ENCODE data around the gene REX1BD. TPM values are rescaled to one million over a fixed set of nuclear protein-coding genes. Genes with fewer than 3 reads are reported as not detected.

The REX1BD gene
- total RNA-seq, 4 donors from 2014 or later: 77.0 to 86.7 (median 82.6) TPM

DNA sequence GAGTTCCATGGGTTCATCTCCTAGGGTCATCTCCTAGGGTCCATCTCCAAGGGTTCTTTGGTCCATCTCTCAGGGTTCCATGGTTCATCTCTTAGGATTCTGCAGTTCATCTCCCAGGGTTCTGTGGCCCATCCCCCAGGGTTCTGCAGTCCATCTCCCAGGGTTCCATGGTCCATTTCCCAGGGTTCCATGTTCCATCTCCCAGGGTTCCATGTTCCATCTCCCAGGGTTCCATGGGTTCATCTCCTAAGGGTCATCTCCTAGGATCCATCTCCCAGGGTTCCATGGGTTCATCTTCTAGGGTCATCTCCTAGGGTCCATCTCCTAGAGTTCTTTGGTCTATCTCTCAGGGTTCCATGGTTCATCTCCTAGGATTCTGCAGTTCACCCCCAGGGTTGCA lies 29.0 kb downstream of the REX1BD start:
- Histone ChIP-seq H3K27me3 (peaks cover 54% of the 10 kb centered on the region), H3K27ac (no peak overlapping the region), H3K4me1 (peaks cover 8% of the 10 kb centered on the region), H3K9me3 (no peaks in the 10 kb centered on the region), H3K36me3 (no peaks in the 10 kb centered on the region), H3K4me3 (no peak overlapping the region)
- TF ChIP-seq POLR2AphosphoS5 (IDR thresholded peaks at IDR 0.05): no peak
- no peak for TF ChIP-seq POLR2A (IDR thresholded peaks at IDR 0.05)
- TF ChIP-seq EP300 (IDR thresholded peaks at IDR 0.05): no peak
- DNase-seq (ENCODE audit: low spot score in 2 of 2): no peak

DNA sequence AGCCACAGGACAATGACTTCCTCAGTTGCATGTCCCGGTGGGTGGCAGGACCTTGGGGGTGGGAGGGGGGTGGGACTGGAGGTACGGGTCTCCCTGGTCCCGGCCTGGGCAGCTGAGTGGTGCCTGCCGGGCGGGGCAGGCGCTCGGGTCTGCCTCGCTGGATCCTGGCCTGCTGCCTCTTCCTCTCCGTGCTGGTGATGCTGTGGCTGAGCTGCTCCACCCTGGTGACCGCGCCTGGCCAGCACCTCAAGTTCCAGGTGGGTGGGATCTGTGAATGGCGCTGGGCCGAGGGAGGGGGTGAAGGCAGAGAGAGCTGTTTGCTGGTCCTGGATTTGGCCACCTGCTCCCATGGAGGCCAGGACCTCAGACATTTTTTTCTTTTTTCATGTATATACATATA lies 29.6 kb downstream of the REX1BD start:
- 92% methylated on average over 5 of the region's 13 CpGs for WGBS
- no peaks in the 10 kb centered on the region for H3K36me3 ChIP-seq
- H3K9me3 ChIP-seq: no peaks in the 10 kb centered on the region
- H3K27me3 ChIP-seq: peaks cover 47% of the 10 kb centered on the region
- no peak overlapping the region for H3K27ac ChIP-seq
- H3K4me1 ChIP-seq: peaks cover 1% of the 10 kb centered on the region
- DNase-seq (ENCODE audit: low spot score in 2 of 2): no peak
- no peak overlapping the region for H3K4me3 ChIP-seq
- TF ChIP-seq POLR2A (IDR thresholded peaks at IDR 0.05): no peak
- TF ChIP-seq EP300 (IDR thresholded peaks at IDR 0.05): no peak
- TF ChIP-seq, protein P1, sequence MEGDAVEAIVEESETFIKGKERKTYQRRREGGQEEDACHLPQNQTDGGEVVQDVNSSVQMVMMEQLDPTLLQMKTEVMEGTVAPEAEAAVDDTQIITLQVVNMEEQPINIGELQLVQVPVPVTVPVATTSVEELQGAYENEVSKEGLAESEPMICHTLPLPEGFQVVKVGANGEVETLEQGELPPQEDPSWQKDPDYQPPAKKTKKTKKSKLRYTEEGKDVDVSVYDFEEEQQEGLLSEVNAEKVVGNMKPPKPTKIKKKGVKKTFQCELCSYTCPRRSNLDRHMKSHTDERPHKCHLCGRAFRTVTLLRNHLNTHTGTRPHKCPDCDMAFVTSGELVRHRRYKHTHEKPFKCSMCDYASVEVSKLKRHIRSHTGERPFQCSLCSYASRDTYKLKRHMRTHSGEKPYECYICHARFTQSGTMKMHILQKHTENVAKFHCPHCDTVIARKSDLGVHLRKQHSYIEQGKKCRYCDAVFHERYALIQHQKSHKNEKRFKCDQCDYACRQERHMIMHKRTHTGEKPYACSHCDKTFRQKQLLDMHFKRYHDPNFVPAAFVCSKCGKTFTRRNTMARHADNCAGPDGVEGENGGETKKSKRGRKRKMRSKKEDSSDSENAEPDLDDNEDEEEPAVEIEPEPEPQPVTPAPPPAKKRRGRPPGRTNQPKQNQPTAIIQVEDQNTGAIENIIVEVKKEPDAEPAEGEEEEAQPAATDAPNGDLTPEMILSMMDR (IDR thresholded peaks at IDR 0.05): no peak
- no peak for TF ChIP-seq POLR2AphosphoS5 (IDR thresholded peaks at IDR 0.05)

DNA sequence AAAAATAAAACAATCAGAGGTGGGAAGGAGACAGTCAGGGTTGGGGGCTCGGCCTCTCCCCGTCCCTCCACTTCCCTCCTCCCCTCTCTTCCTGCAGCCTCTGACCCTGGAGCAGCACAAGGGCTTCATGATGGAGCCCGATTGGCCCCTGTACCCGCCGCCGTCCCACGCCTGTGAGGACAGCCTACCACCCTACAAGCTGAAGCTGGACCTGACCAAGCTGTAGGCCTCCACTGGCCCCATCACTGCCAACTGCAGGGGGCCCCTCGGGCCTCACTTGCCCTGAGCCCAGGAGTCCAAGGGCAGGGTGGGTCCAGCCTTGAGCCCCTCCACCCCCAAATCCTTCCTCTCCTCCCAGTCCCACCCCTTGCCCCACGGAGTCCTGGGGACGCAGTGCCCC lies 31.7 kb downstream of the REX1BD start:
- 84% methylated on average over 10 of the region's 10 CpGs for WGBS
- no peak for DNase-seq (ENCODE audit: low spot score in 2 of 2)
- H3K4me1 ChIP-seq: no peaks in the 10 kb centered on the region
- H3K36me3 ChIP-seq: no peaks in the 10 kb centered on the region
- H3K27me3 ChIP-seq: peaks cover 26% of the 10 kb centered on the region
- H3K4me3 ChIP-seq: no peak overlapping the region
- H3K27ac ChIP-seq: no peak overlapping the region
- H3K9me3 ChIP-seq: no peaks in the 10 kb centered on the region
- TF ChIP-seq POLR2AphosphoS5 (IDR thresholded peaks at IDR 0.05) (no peak), EP300 (IDR thresholded peaks at IDR 0.05) (no peak), POLR2A (IDR thresholded peaks at IDR 0.05) (no peak)
- TF ChIP-seq, protein P1 (IDR thresholded peaks at IDR 0.05): no peak

DNA sequence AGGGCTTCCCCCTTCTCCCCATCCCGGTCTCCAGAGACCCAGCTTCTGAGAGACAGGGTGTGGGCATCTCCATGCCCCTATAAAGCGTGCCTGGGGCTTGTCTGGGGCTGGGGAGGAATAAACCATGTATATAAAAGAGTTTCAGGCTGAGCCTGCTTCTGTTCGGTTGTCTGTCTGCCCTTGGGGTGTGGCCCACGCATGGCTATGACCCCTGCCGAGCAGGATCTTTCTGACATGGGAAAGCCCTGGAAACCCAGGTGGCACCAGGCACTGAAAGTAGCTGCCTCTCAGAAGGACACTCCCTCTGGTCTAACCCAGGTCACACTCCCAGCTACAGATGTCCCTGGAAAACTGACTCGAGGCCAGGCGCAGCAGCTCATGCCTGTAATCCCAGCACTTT lies 32.3 kb downstream of the REX1BD start:
- H3K4me1 ChIP-seq: no peaks in the 10 kb centered on the region
- H3K27ac ChIP-seq: no peak overlapping the region
- peaks cover 20% of the 10 kb centered on the region for H3K27me3 ChIP-seq
- H3K36me3 ChIP-seq: no peaks in the 10 kb centered on the region
- WGBS: 68% methylated on average over 7 of the region's 7 CpGs
- no peak for DNase-seq (ENCODE audit: low spot score in 2 of 2)
- H3K4me3 ChIP-seq: no peak overlapping the region
- H3K9me3 ChIP-seq: no peaks in the 10 kb centered on the region
- TF ChIP-seq POLR2A (IDR thresholded peaks at IDR 0.05): no peak
- TF ChIP-seq EP300 (IDR thresholded peaks at IDR 0.05): no peak
- TF ChIP-seq, protein P1 (IDR thresholded peaks at IDR 0.05): no peak
- TF ChIP-seq POLR2AphosphoS5 (IDR thresholded peaks at IDR 0.05): no peak

DNA sequence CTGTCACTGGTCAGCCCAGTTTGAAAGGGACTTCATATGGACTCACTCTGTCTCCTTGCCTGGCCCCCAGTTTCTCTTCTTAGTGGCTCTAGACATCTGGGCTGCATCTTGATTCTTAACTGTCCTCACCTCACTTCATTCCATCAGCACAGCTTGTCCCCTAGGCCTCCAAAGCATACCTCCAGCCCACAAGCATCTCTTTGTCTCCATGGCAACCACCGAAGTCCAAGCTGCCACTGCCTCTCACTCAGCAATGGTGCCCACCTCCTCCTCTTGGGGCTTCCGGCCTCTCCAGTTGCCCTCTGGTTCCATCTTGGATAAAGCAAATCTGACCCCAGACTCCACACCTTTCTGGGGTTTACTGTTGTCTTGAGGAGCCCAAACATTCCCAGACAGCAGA lies 38.3 kb downstream of the REX1BD start:
- H3K36me3 ChIP-seq: no peaks in the 10 kb centered on the region
- DNase-seq (ENCODE audit: low spot score in 2 of 2): no peak
- no peak overlapping the region for H3K4me3 ChIP-seq
- H3K27ac ChIP-seq: no peak overlapping the region
- no peaks in the 10 kb centered on the region for H3K9me3 ChIP-seq
- WGBS: 83% methylated on average over 2 of the region's 2 CpGs
- H3K4me1 ChIP-seq: peaks cover 2% of the 10 kb centered on the region
- no peaks in the 10 kb centered on the region for H3K27me3 ChIP-seq
- no peak for TF ChIP-seq EP300 (IDR thresholded peaks at IDR 0.05)
- no peak for TF ChIP-seq POLR2AphosphoS5 (IDR thresholded peaks at IDR 0.05)
- TF ChIP-seq POLR2A (IDR thresholded peaks at IDR 0.05): no peak
- TF ChIP-seq, protein P1 (IDR thresholded peaks at IDR 0.05): no peak

Measured in suprapubic skin (tissue), 4 donors.